H9 (cell line): Measurements from ENCODE around the gene PYDC1. TPM values are rescaled to one million over a fixed set of nuclear protein-coding genes. Genes with fewer than 3 reads are reported as not detected.

Experiments used
- DNase-seq: peaks from one replicate; pipeline ENCODE4 v3.0.0-alpha.2; 2017
- H2AFZ ChIP-seq: one replicate; pipeline ENCODE4 v1.6.1; 2013; ENCODE audit warnings: mild to moderate bottlenecking, low read length, control low read depth, moderate library complexity
- H2AK5ac ChIP-seq: 2 replicates; pipeline ENCODE4 v1.6.1; 2013; ENCODE audit warnings: low read length, control low read depth, mixed read lengths; ENCODE audit not compliant: insufficient read length
- H2BK120ac ChIP-seq: one replicate; pipeline ENCODE4 v1.6.1; 2013; ENCODE audit warnings: low read depth, mild to moderate bottlenecking, low read length, control low read depth, inconsistent platforms; ENCODE audit not compliant: poor library complexity, severe bottlenecking
- H2BK12ac ChIP-seq: 2 replicates; pipeline ENCODE4 v1.6.1; 2013; ENCODE audit warnings: low read length, control low read depth, mixed read lengths, low read depth; ENCODE audit not compliant: insufficient read length
- H2BK15ac ChIP-seq: 2 replicates; pipeline ENCODE4 v1.6.1; 2013; ENCODE audit warnings: low read depth, low read length, control low read depth
- H2BK20ac ChIP-seq: one replicate; pipeline ENCODE4 v1.6.1; 2013; ENCODE audit warnings: low read depth, mild to moderate bottlenecking, low read length, control low read depth, inconsistent platforms; ENCODE audit not compliant: poor library complexity, severe bottlenecking
- H2BK5ac ChIP-seq: 2 replicates; pipeline ENCODE4 v1.6.1; 2013; ENCODE audit warnings: low read length, control low read depth, mixed read lengths; ENCODE audit not compliant: insufficient read length
- H3K14ac ChIP-seq: 2 replicates; pipeline ENCODE4 v1.6.1; 2013; ENCODE audit warnings: low read length, control low read depth; ENCODE audit not compliant: insufficient read depth
- H3K18ac ChIP-seq: 2 replicates; pipeline ENCODE4 v1.6.1; 2013; ENCODE audit warnings: low read depth, mild to moderate bottlenecking, mixed read lengths, low read length, control low read depth; ENCODE audit not compliant: insufficient read length
- H3K23ac ChIP-seq: 2 replicates; pipeline ENCODE4 v1.6.1; 2013; ENCODE audit warnings: low read length, control low read depth, mixed read lengths, low read depth; ENCODE audit not compliant: insufficient read length
- H3K23me2 ChIP-seq: 2 replicates; pipeline ENCODE4 v1.6.1; 2013; ENCODE audit warnings: low read depth, mild to moderate bottlenecking, mixed read lengths, low read length, control low read depth; ENCODE audit not compliant: insufficient read length, poor library complexity, severe bottlenecking
- H3K27ac ChIP-seq: 2 replicates; pipeline ENCODE4 v1.5.1; 2013; ENCODE audit warnings: low read length, control low read depth, mixed read lengths, low read depth; ENCODE audit not compliant: insufficient read length
- H3K27me3 ChIP-seq: 2 replicates; pipeline ENCODE4 v1.6.1; 2013; ENCODE audit warnings: low read length, control low read depth, inconsistent platforms; ENCODE audit not compliant: insufficient read depth
- H3K4ac ChIP-seq: 2 replicates; pipeline ENCODE4 v1.6.1; 2013; ENCODE audit warnings: low read depth, mild to moderate bottlenecking, control low read depth, inconsistent platforms, low read length, moderate library complexity
- H3K4me1 ChIP-seq: 2 replicates; pipeline ENCODE4 v1.6.1; 2013; ENCODE audit warnings: low read length, control low read depth, inconsistent platforms; ENCODE audit not compliant: insufficient read depth
- H3K4me2 ChIP-seq: 2 replicates; pipeline ENCODE4 v1.6.1; 2013; ENCODE audit warnings: low read length, control low read depth, mixed read lengths; ENCODE audit not compliant: insufficient read length, insufficient read depth
- H3K56ac ChIP-seq: 2 replicates; pipeline ENCODE4 v1.6.1; 2013; ENCODE audit warnings: low read depth, mild to moderate bottlenecking, mixed read lengths, low read length, control low read depth; ENCODE audit not compliant: insufficient read length
- H3K79me1 ChIP-seq: 2 replicates; pipeline ENCODE4 v1.6.1; 2013; ENCODE audit warnings: low read depth, mild to moderate bottlenecking, moderate library complexity, low read length, control low read depth, inconsistent platforms; ENCODE audit not compliant: insufficient read depth, poor library complexity, severe bottlenecking
- H3K79me2 ChIP-seq: 2 replicates; pipeline ENCODE4 v1.6.1; 2013; ENCODE audit warnings: low read length, control low read depth, inconsistent platforms; ENCODE audit not compliant: insufficient read depth
- H3K9ac ChIP-seq: 2 replicates; pipeline ENCODE4 v1.6.1; 2013; ENCODE audit warnings: low read length, control low read depth, mixed read lengths; ENCODE audit not compliant: insufficient read length; ENCODE audit errors: extremely low read depth
- H3K9me3 ChIP-seq: one replicate; pipeline ENCODE4 v1.6.1; 2013; ENCODE audit warnings: low read depth, low read length, inconsistent platforms; ENCODE audit not compliant: control insufficient read depth
- H3T11ph ChIP-seq: one replicate; pipeline ENCODE4 v1.6.1; 2013; ENCODE audit warnings: mild to moderate bottlenecking, low read length, control low read depth, inconsistent platforms
- H4K20me1 ChIP-seq: one replicate; pipeline ENCODE4 v1.6.1; 2013; ENCODE audit not compliant: control insufficient read depth, insufficient read length, insufficient read depth
- H4K5ac ChIP-seq: 2 replicates; pipeline ENCODE4 v1.6.1; 2013; ENCODE audit warnings: low read depth, mild to moderate bottlenecking, mixed read lengths, low read length, control low read depth; ENCODE audit not compliant: insufficient read length
- H4K8ac ChIP-seq: replicated peaks from 2 replicates; pipeline ENCODE4 v1.6.1; 2013; ENCODE audit warnings: low read length, control low read depth, mixed read lengths, low read depth; ENCODE audit not compliant: insufficient read length
- H4K91ac ChIP-seq: 2 replicates; pipeline ENCODE4 v1.6.1; 2013; ENCODE audit warnings: low read depth, mild to moderate bottlenecking, moderate library complexity, mixed read lengths, low read length, control low read depth; ENCODE audit not compliant: insufficient read length
- H3K27ac Mint-ChIP-seq, 3 experiments: 2 replicates in 2 of 3; 3 replicates in 1 of 3; pipeline ENCODE4 v1.8.0; 2020 to 2021; ENCODE audit warnings: mixed read lengths in 3 of 3, mild to moderate bottlenecking in 1 of 3, moderate library complexity in 1 of 3
- H3K27me3 Mint-ChIP-seq: 2 replicates; pipeline ENCODE4 v1.8.0; 2021; ENCODE audit warnings: low read depth, mild to moderate bottlenecking, moderate library complexity, mixed read lengths
- H3K36me3 Mint-ChIP-seq, 3 experiments: 2 replicates in 2 of 3; 3 replicates in 1 of 3; pipeline ENCODE4 v1.8.0; 2020 to 2021; ENCODE audit warnings: low read depth in 3 of 3, mixed read lengths in 3 of 3; ENCODE audit not compliant: insufficient read depth in 1 of 3
- H3K4me1 Mint-ChIP-seq, 2 experiments: 2 replicates each; pipeline ENCODE4 v1.8.0; 2020; ENCODE audit warnings: mixed read lengths in 2 of 2
- H3K4me3 Mint-ChIP-seq, 2 experiments: 2 replicates in 1 of 2; 3 replicates in 1 of 2; pipeline ENCODE4 v1.8.0; 2020 to 2021; ENCODE audit warnings: mild to moderate bottlenecking in 2 of 2, mixed read lengths in 2 of 2, moderate library complexity in 1 of 2
- H3K9me3 Mint-ChIP-seq, 2 experiments: 2 replicates in 1 of 2; 3 replicates in 1 of 2; pipeline ENCODE4 v1.8.0; 2020; ENCODE audit warnings: mild to moderate bottlenecking in 2 of 2, mixed read lengths in 2 of 2, moderate library complexity in 1 of 2
- CTCF ChIP-seq: fragments of 200-600 bp; sonication (generic); conservative IDR thresholded peaks from 3 replicates; pipeline ENCODE4 v1.8.0; 2021; ENCODE audit warnings: antibody characterized with exemption, mild to moderate bottlenecking
- WGBS: extraction: QIAGEN DNeasy Blood & Tissue Kit; methylation state at CpG from one replicate; pipeline ENCODE4 v1.1.7; 2013; ENCODE audit warnings: missing lambda C conversion rate, low lambda C conversion rate, mixed read lengths; ENCODE audit not compliant: insufficient read length; ENCODE audit errors: extremely low coverage; 5-methylcytosine and 5-hydroxymethylcytosine counted together
- total RNA-seq: library from RNA; stranded (reverse); gene quantifications from 2 replicates; pipeline ENCODE4 v1.2.1, GENCODE V29; 2021

PYDC1 gene
- total RNA-seq, 1 experiment from 2014 or later, result 0.70 TPM

GRCh38 chr16:31260136-31260931 is 43.4 kb upstream of the PYDC1 start:
- H2AK5ac ChIP-seq, result no peak overlapping the region
- H3K9ac ChIP-seq, result no peak overlapping the region
- H4K91ac ChIP-seq, result no peak overlapping the region
- no peak overlapping the region for H4K8ac ChIP-seq
- H4K20me1 ChIP-seq, result no peaks in the 10 kb centered on the region
- H3K4me2 ChIP-seq, result no peak overlapping the region
- H2BK20ac ChIP-seq, result no peak overlapping the region
- H4K5ac ChIP-seq, result no peak overlapping the region
- Mint-ChIP-seq H3K4me3 (no peak overlapping the region), H3K27ac (no peak overlapping the region; a peak in 1 of 7 replicates), H3K4me1 (peaks cover 4% of the 10 kb centered on the region in 2 experiments; a peak in 3 of 4 replicates), H3K9me3 (no peaks in the 10 kb centered on the region), H3K36me3 (no peaks in the 10 kb centered on the region), H3K27me3 (no peaks in the 10 kb centered on the region; the same call in 1 of the 2 replicates)
- H3K27me3 ChIP-seq, result no peaks in the 10 kb centered on the region
- DNase-seq, result no peak
- no peak overlapping the region for H3K56ac ChIP-seq
- no peak overlapping the region for H3K27ac ChIP-seq
- WGBS, result no CpG with 5 or more reads among the region's 14 CpGs
- H3K14ac ChIP-seq, result no peak overlapping the region
- H2AFZ ChIP-seq, result no peak overlapping the region
- TF ChIP-seq CTCF, result no peak
- H3K4me1 ChIP-seq, result no peaks in the 10 kb centered on the region
- no peak overlapping the region for H3K18ac ChIP-seq
- H3K4ac ChIP-seq, result no peak overlapping the region
- no peak overlapping the region for H2BK12ac ChIP-seq
- H3K9me3 ChIP-seq, result no peaks in the 10 kb centered on the region
- H3K23me2 ChIP-seq, result no peaks in the 10 kb centered on the region
- H2BK5ac ChIP-seq, result no peak overlapping the region
- H3K79me1 ChIP-seq, result no peaks in the 10 kb centered on the region
- no peak overlapping the region for H3K23ac ChIP-seq
- H2BK15ac ChIP-seq, result no peak overlapping the region
- no peak overlapping the region for H2BK120ac ChIP-seq
- H3K79me2 ChIP-seq, result no peaks in the 10 kb centered on the region
- H3T11ph ChIP-seq, result no peak overlapping the region
